ENCODE measurements around the gene RIOK1. TPM values are rescaled to one million over a fixed set of nuclear protein-coding genes. Genes with fewer than 3 reads are reported as not detected.

The RIOK1 gene
- total and polyA plus RNA-seq, 2 of the 13 experiments (the other 11 are each of a cell fraction or from before 2014, with no cell fraction given): 9.4 to 37.8 TPM

DNA sequence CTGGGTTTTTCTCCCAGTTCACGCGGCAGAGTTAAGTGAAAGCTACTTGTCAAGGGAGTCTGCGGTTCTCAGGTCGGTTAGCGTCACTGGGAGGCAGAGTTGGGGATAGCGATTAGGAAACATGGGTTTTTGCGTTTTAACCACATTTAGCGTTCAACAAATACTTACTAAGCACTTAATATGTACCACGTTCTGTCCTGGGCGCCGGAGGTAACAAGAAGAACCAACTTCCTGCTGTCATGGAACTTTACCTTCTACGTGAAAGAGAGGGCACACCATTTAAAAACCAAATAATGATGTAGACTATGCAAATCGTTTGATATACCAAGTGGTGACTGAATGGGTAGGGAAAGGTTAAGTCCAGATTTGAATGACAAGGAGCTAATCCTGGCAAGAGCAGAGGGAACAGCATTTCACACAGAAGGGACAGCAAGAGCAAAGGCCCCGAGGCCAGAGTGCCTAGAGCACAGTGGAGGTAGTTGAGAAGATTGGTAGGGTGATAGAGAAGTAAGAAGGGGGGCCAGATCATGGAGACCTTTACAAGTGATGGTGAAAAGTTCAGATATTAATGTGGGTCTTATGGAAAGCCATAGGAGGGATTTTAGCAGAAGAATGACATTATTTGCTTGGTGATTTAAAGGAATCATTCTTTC, 744 bp downstream of the RIOK1 start (continued):
- TF ChIP-seq MZF1 (CRISPR knock-in tag; IDR thresholded peaks at IDR 0.05; ENCODE audit: borderline replicate concordance): 0 out of 2 replicates have a peak, but pooled peaks have one; percentile 4
- no peak for TF ChIP-seq ZFX (CRISPR knock-in tag; IDR thresholded peaks at IDR 0.05; ENCODE audit: low read depth)
- TF ChIP-seq ZNF34 (CRISPR knock-in tag; IDR thresholded peaks at IDR 0.05; ENCODE audit: borderline replicate concordance): 0 out of 2 replicates have a peak, but pooled peaks have one; percentile 7
- TF ChIP-seq ZNF276 (CRISPR knock-in tag; IDR thresholded peaks at IDR 0.05; ENCODE audit: low read depth): no peak
- no peak for TF ChIP-seq RARG (CRISPR knock-in tag; IDR thresholded peaks at IDR 0.05; ENCODE audit: low read depth)
- TF ChIP-seq HOXA9 (CRISPR knock-in tag; IDR thresholded peaks at IDR 0.05; ENCODE audit: borderline replicate concordance): no peak
- no peak for TF ChIP-seq FOSL2 (CRISPR knock-in tag; IDR thresholded peaks at IDR 0.05)
- no peak for TF ChIP-seq ZNF816 (CRISPR knock-in tag; IDR thresholded peaks at IDR 0.05; ENCODE audit: borderline replicate concordance)
- no peak for TF ChIP-seq ZNF75D (CRISPR knock-in tag; IDR thresholded peaks at IDR 0.05; ENCODE audit: borderline replicate concordance)
- TF ChIP-seq, protein P1, sequence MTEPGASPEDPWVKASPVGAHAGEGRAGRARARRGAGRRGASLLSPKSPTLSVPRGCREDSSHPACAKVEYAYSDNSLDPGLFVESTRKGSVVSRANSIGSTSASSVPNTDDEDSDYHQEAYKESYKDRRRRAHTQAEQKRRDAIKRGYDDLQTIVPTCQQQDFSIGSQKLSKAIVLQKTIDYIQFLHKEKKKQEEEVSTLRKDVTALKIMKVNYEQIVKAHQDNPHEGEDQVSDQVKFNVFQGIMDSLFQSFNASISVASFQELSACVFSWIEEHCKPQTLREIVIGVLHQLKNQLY (CRISPR knock-in tag; IDR thresholded peaks at IDR 0.05): no peak
- no peak for TF ChIP-seq PAWR (CRISPR knock-in tag; IDR thresholded peaks at IDR 0.05; ENCODE audit: borderline replicate concordance)
- no peak for TF ChIP-seq MAF1 (CRISPR knock-in tag; IDR thresholded peaks at IDR 0.05; ENCODE audit: borderline replicate concordance)
- TF ChIP-seq U2AF2 (IDR thresholded peaks at IDR 0.05; ENCODE audit: low read depth, low read length): no peak
- TF ChIP-seq ZNF432 (CRISPR knock-in tag; IDR thresholded peaks at IDR 0.05; ENCODE audit: borderline replicate concordance): no peak
- TF ChIP-seq ZNF138 (CRISPR knock-in tag; IDR thresholded peaks at IDR 0.05; ENCODE audit: low read depth): no peak
- TF ChIP-seq, protein P2, sequence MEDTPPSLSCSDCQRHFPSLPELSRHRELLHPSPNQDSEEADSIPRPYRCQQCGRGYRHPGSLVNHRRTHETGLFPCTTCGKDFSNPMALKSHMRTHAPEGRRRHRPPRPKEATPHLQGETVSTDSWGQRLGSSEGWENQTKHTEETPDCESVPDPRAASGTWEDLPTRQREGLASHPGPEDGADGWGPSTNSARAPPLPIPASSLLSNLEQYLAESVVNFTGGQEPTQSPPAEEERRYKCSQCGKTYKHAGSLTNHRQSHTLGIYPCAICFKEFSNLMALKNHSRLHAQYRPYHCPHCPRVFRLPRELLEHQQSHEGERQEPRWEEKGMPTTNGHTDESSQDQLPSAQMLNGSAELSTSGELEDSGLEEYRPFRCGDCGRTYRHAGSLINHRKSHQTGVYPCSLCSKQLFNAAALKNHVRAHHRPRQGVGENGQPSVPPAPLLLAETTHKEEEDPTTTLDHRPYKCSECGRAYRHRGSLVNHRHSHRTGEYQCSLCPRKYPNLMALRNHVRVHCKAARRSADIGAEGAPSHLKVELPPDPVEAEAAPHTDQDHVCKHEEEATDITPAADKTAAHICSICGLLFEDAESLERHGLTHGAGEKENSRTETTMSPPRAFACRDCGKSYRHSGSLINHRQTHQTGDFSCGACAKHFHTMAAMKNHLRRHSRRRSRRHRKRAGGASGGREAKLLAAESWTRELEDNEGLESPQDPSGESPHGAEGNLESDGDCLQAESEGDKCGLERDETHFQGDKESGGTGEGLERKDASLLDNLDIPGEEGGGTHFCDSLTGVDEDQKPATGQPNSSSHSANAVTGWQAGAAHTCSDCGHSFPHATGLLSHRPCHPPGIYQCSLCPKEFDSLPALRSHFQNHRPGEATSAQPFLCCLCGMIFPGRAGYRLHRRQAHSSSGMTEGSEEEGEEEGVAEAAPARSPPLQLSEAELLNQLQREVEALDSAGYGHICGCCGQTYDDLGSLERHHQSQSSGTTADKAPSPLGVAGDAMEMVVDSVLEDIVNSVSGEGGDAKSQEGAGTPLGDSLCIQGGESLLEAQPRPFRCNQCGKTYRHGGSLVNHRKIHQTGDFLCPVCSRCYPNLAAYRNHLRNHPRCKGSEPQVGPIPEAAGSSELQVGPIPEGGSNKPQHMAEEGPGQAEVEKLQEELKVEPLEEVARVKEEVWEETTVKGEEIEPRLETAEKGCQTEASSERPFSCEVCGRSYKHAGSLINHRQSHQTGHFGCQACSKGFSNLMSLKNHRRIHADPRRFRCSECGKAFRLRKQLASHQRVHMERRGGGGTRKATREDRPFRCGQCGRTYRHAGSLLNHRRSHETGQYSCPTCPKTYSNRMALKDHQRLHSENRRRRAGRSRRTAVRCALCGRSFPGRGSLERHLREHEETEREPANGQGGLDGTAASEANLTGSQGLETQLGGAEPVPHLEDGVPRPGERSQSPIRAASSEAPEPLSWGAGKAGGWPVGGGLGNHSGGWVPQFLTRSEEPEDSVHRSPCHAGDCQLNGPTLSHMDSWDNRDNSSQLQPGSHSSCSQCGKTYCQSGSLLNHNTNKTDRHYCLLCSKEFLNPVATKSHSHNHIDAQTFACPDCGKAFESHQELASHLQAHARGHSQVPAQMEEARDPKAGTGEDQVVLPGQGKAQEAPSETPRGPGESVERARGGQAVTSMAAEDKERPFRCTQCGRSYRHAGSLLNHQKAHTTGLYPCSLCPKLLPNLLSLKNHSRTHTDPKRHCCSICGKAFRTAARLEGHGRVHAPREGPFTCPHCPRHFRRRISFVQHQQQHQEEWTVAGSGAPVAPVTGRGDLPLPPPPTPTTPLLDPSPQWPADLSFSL (CRISPR knock-in tag; IDR thresholded peaks at IDR 0.05): 0 out of 2 replicates have a peak, but pooled peaks have one; percentile 25
- TF ChIP-seq STAG1 (CRISPR knock-in tag; IDR thresholded peaks at IDR 0.05): 0 out of 2 replicates have a peak, but pooled peaks have one; percentile 19
- TF ChIP-seq ZNF362 (CRISPR knock-in tag; IDR thresholded peaks at IDR 0.05; ENCODE audit: borderline replicate concordance): no peak
- no peak for TF ChIP-seq SAP130 (CRISPR knock-in tag; IDR thresholded peaks at IDR 0.05; ENCODE audit: low read depth)
- TF ChIP-seq RCOR2 (CRISPR knock-in tag; IDR thresholded peaks at IDR 0.05): peak; percentile 43; the same call in 1 of the 2 replicates

Measured in HepG2 (cell line).